NCI-H2029 (cell line): ENCODE data around the gene HTRA1.

Experiments
- DNase-seq: peaks from one replicate; lab custom pipeline; 2025; lab: John Stamatoyannopoulos, UW

HTRA1 gene

DNA sequence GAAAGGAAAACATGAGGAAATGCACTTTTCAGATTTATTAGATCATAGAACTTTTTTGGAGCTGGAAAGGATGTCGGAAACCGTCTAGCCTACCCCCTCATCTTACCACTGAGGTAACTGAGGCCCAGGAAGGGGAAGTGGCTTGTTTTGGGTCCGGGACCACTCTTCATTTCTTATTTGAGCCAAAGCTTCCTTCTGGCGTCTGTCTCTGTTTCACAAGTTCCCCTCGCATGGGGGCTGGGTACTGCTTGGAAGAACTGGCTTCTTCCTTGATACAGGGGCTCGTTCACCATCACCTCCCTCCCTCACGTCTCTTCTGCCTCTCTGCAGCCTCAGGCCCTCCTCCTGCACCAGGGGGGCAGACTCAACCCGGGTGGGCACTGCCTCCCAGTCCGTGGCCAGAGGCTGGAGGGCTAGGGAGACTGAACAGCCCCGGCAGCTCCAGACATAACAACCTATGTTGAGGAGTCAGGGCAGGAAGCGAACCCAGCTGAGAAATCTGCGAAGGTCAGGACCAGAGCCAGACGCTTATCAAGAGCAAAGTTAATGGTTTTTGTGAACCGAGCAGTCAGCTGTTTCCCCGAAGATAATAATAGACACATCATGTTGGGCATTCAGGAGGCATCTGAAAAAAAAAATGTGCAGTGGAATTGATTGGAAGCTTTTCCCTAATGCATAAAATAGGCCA is 12.9 kb downstream of the HTRA1 start:
- no peak for DNase-seq

GRCh38 chr10:122475100-122475499 is 13.7 kb downstream of the HTRA1 start:
- DNase-seq, result no peak

DNA sequence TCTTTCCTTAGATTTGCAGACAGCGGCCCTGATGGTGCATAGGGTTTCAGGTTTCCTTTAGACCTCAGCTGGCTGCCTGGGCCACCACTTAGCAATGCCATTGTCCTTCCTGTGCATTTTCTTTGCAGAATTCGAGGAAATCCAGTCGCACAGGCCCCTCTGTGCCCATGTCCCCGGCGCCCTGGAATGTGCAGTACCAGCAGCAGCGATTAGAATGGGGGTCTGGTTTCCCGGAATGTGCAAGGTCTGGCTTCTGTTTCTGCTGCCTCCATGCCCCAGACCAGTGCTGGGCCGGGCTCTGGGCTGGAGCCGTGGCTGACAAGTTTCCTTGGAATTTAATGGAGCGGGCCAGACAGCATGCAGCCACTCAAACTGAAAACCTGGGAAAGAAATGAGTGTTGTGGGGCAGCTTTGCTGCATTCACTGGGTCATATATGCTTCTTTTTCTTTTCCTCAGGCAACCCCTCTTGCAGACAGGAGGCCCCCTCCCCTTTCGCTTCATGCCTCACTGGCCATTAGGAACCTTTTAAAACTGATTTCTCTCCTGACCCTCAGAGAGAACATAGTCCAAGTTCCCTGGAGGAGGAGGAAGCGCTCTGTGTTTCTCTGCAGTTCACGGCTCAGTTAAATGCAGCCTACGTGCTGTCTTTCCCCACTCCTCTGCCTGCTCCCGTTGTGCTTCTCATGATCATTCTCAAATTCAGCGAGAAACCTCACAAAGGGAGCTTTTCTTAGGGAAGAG is 14.4 kb downstream of the HTRA1 start:
- DNase-seq, result no peak

- no peak for DNase-seq
Observed at GRCh38 chr10:122476333-122476695, 15.0 kb downstream of the HTRA1 start.

- DNase-seq, result no peak
Observed at GRCh38 chr10:122477436-122477835, 16.1 kb downstream of the HTRA1 start.

DNA sequence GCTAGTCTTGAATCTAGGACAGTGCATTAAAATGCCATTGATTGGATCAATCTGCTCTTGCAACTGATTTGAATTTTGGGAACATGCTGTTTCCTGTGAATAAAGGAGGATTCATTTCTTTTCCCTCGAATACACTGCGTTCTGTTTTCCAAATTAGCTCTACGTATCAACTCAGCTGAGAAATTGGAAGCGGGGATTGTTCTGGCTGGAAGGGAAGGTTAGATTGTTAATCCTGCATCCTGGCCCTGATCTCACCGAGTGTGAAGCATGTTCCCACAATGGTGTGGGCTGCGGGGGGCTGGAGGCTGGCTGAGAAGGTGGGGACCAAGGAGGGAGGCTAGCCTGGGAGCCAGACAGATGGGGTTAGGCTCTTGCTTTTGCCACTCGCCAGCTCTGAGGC is 17.6 kb downstream of the HTRA1 start:
- no peak for DNase-seq

GRCh38 chr10:122480146-122480833 is 18.9 kb downstream of the HTRA1 start:
- DNase-seq, result no peak

- DNase-seq, result no peak
Observed at GRCh38 chr10:122481296-122482056, 20.1 kb downstream of the HTRA1 start.

- DNase-seq, result no peak
Observed at GRCh38 chr10:122484276-122485060, 23.1 kb downstream of the HTRA1 start.

DNA sequence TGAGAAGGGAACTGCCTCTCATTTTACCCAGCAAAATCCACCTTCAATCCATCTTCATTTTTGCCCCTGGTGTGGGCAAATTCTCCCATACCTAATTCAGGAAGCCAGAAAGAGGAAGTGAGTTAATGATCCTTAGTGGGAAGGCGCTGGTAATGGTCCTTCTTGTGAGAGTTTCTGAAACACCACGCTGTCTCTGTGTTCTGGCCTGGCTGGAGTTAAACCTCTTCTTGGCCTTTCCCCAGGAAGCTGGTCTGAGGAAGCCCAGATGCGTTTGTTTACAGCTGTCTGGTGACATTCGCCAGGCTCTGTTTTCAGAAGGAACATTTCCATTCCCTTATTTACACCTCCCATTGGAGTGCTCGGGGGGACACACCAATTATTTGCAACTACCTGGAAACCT is 24.3 kb downstream of the HTRA1 start:
- DNase-seq, result no peak

- no peak for DNase-seq
Observed at GRCh38 chr10:122486406-122487080, 25.2 kb downstream of the HTRA1 start.

GRCh38 chr10:122487174-122487765 is 25.9 kb downstream of the HTRA1 start:
- DNase-seq, result peak; percentile 64

DNA sequence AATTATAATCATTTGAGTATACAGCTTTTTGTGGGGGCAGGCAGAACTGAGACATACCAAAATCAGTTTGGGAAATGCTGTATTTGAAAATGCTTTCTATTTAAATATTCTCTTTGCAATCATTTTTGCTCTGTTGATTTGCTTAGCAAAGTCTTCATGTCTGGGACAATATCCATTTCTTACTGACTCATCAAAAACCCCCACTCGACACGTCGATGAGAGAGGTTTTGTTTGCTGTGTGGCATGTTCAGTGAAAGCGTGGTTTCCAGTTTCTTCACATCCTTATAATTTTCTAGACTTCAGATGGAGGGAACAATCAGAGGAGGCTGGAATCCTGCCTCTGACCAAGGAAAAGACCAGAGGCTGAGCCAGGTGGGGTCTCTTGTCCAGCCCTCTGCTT is 28.9 kb downstream of the HTRA1 start:
- no peak for DNase-seq

- no peak for DNase-seq
Observed at GRCh38 chr10:122490786-122491680, 29.7 kb downstream of the HTRA1 start.

DNA sequence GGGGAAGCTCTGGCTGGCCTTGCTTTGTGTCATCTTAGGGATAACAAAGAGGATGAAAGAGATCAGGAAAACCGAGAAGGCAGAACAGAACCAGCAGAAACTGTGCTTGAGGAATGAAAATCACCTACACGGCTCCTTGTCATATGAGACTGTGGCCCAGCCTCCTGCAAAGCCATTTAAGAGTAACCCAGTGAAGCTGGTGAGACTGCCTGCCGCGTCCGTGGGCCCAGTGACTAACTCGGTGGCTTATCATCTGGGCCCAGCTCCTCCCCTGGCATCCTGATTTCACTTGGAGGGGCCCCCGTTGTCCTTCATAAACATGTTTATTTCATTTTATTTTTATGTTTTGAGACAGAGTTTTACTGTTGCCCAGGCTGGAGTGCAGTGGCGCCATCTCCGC is 30.7 kb downstream of the HTRA1 start:
- no peak for DNase-seq

GRCh38 chr10:122492999-122493481 is 31.7 kb downstream of the HTRA1 start:
- DNase-seq, result no peak

GRCh38 chr10:122493761-122494160 is 32.4 kb downstream of the HTRA1 start:
- DNase-seq, result no peak

DNA sequence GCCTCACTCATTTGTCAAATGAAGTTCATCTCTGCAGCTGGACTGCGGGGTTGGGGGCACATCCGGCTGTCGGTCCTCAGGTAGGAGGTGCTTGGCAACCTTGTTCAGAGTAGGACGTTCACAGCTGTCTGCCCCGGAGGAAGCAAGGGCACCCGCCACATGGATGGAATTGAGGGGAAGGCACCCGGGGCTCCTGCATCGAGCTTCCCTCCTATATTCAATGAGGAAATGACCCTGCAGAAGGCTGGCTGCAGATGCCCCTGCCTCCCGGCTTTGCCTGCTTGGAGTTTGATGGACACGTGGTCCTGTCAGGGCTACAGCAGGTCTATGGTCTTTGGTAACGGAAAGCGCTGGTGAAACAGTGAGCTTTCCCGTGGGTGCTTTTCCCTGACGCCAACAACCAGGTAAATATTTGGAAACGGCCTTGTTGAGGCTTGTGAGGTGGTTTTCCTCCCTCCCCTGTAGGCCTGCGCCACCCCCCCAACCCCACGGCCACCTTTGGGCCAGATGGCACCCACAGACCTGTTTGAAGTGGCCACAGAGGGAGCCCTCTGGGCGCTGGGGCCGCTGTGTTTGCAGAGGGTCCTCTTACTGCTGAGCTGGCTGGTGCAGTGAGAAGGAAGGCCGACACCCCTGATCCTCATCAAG is 32.9 kb downstream of the HTRA1 start:
- DNase-seq, result no peak

DNA sequence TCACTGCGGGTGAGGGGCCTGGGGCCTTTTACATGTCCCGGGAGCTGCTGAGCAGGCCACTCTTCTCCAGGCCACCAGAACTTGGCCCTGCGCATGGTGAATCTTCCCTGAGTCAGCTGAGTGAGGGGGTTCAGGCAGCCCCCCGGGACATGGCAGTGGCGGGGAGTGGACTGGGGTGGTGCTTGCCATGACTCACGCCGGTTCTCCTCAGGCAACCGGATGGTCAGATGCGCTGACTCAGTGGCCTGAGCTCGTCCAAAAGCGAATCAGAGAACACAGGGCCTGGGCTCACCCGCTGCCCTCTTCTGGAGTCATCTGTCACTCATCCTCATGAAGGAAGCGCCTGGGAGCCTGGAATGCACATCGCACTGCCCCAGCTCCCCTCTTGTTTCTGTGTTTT is 33.5 kb downstream of the HTRA1 start:
- DNase-seq, result no peak
